Suprapubic skin (tissue), 4 donors: ENCODE results near the gene USP5.

ENCODE experiments used
- POLR2A ChIP-seq, 2 donors: fragments of 450-650 bp; IDR thresholded peaks; one replicate each; pipeline ENCODE4 v1.6.1; 2017; ENCODE audit warnings: antibody characterized with exemption in 2 of 2, mild to moderate bottlenecking in 2 of 2, moderate library complexity in 2 of 2
- POLR2AphosphoS5 ChIP-seq, 3 donors: sonication (generic); formaldehyde crosslinking; IDR thresholded peaks; one replicate each; pipeline ENCODE4 v1.6.1; 2017; ENCODE audit warnings: antibody characterized with exemption in 3 of 3
- TF ChIP-seq, protein P1 (sequence below), 2 donors: fragments of 200-600 bp in 1 of 2; fragments of 450-650 bp in 1 of 2; sonication (generic) in 1 of 2; IDR thresholded peaks; one replicate each; pipeline ENCODE4 v1.5.1; 2016 to 2019; ENCODE audit warnings: antibody characterized with exemption in 2 of 2, mild to moderate bottlenecking in 1 of 2, moderate library complexity in 1 of 2

DNA sequence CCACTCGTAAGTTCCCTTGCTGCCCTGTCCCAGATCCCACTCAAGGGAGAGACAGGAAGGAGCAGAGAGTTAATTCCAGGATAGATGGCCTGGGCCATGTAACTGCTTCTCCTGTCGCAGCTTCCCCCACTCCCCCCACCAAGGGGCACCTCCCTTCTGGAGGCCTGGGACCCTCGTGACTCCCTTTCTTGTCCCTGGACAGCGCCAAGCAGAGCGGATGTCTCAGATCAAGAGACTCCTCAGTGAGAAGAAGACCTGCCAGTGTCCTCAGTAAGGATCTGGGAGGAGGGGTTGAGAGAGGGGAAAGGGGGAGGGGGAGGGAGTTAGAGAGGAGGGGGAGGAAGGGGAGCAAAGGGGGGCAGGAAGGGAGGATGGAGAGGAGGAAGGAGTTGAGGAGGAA, 33.3 kb upstream of the USP5 start:
- TF ChIP-seq, protein P1, sequence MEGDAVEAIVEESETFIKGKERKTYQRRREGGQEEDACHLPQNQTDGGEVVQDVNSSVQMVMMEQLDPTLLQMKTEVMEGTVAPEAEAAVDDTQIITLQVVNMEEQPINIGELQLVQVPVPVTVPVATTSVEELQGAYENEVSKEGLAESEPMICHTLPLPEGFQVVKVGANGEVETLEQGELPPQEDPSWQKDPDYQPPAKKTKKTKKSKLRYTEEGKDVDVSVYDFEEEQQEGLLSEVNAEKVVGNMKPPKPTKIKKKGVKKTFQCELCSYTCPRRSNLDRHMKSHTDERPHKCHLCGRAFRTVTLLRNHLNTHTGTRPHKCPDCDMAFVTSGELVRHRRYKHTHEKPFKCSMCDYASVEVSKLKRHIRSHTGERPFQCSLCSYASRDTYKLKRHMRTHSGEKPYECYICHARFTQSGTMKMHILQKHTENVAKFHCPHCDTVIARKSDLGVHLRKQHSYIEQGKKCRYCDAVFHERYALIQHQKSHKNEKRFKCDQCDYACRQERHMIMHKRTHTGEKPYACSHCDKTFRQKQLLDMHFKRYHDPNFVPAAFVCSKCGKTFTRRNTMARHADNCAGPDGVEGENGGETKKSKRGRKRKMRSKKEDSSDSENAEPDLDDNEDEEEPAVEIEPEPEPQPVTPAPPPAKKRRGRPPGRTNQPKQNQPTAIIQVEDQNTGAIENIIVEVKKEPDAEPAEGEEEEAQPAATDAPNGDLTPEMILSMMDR (IDR thresholded peaks at IDR 0.05): no peak
- TF ChIP-seq POLR2A (IDR thresholded peaks at IDR 0.05): no peak
- TF ChIP-seq POLR2AphosphoS5 (IDR thresholded peaks at IDR 0.05): no peak
